Measurements from ENCODE around the gene PTPRN2. TPM values are rescaled to one million over a fixed set of nuclear protein-coding genes. Genes with fewer than 3 reads are reported as not detected.

PTPRN2 gene
- total RNA-seq, 1 experiment from 2014 or later = not detected

GRCh38 chr7:157768198-157768597, 819.4 kb downstream of the PTPRN2 start:
- intact Hi-C loops (cut with micrococcal nuclease; ENCODE audit: unreplicated experiment) = no loop called here
- H2AFZ ChIP-seq = no peak overlapping the region
- TF ChIP-seq EZH2 (IDR thresholded peaks at IDR 0.05; ENCODE audit: low read depth) = no peak
- no peak for TF ChIP-seq CTCF (conservative IDR thresholded peaks at IDR 0.05)
- no peak overlapping the region for H3K4me2 ChIP-seq
- 0 out of 2 replicates have a peak, but pooled peaks cover 6% of the 10 kb centered on the region for H3K9me3 ChIP-seq (ENCODE audit: insufficient read depth, low read depth)
- H3K27ac ChIP-seq = no peak overlapping the region
- H3K9me2 ChIP-seq (ENCODE audit: insufficient read depth) = no peaks in the 10 kb centered on the region
- BruUV-seq (replicated peaks) = no TSS peak
- no peaks in the 10 kb centered on the region for H3K36me3 ChIP-seq (ENCODE audit: low read depth)
- no peaks in the 10 kb centered on the region for H3K79me2 ChIP-seq (ENCODE audit: low read depth)
- no peak for DNase-seq
- no peaks in the 10 kb centered on the region for H3K4me1 ChIP-seq (replicated peaks; ENCODE audit: insufficient read depth)
- H3K27me3 ChIP-seq (ENCODE audit: insufficient read depth, low read depth) = peaks cover 78% of the 10 kb centered on the region
- ChIA-PET POLR2A (ENCODE audit: unreplicated experiment) (no interaction called here), CTCF (no interaction called here)
- H4K20me1 ChIP-seq (ENCODE audit: insufficient read depth) = no peaks in the 10 kb centered on the region
- H3F3A ChIP-seq (ENCODE audit: insufficient read depth, low read depth) = no peaks in the 10 kb centered on the region
- H3K4me3 ChIP-seq = no peak overlapping the region

- POLR2A ChIA-PET (ENCODE audit: unreplicated experiment) = no interaction called here
- H3K27ac ChIP-seq = no peak overlapping the region
- no peak overlapping the region for H3K4me3 ChIP-seq
- no peak overlapping the region for H2AFZ ChIP-seq
- H3K27me3 ChIP-seq (ENCODE audit: insufficient read depth, low read depth) = peaks cover 78% of the 10 kb centered on the region
- TF ChIP-seq EZH2 (IDR thresholded peaks at IDR 0.05; ENCODE audit: low read depth) = no peak
- TF ChIP-seq CTCF (conservative IDR thresholded peaks at IDR 0.05) = no peak
- no peaks in the 10 kb centered on the region for H3K36me3 ChIP-seq (ENCODE audit: low read depth)
- no TSS peak for BruUV-seq (replicated peaks)
- no peak overlapping the region for H3K4me2 ChIP-seq
- DNase-seq = no peak
- no peaks in the 10 kb centered on the region for H3K4me1 ChIP-seq (replicated peaks; ENCODE audit: insufficient read depth)
- CTCF ChIA-PET = no interaction called here
- 0 out of 2 replicates have a peak, but pooled peaks cover 6% of the 10 kb centered on the region for H3K9me3 ChIP-seq (ENCODE audit: insufficient read depth, low read depth)
- no peaks in the 10 kb centered on the region for H3K79me2 ChIP-seq (ENCODE audit: low read depth)
- H3K9me2 ChIP-seq (ENCODE audit: insufficient read depth) = no peaks in the 10 kb centered on the region
- intact Hi-C loops (cut with micrococcal nuclease; ENCODE audit: unreplicated experiment) = no loop called here
- no peaks in the 10 kb centered on the region for H3F3A ChIP-seq (ENCODE audit: insufficient read depth, low read depth)
- no peaks in the 10 kb centered on the region for H4K20me1 ChIP-seq (ENCODE audit: insufficient read depth)
Observed at GRCh38 chr7:157767506-157768197, 820.0 kb downstream of the PTPRN2 start.

- Histone ChIP-seq H3K4me2 (no peak overlapping the region), H3K79me2 (ENCODE audit: low read depth) (no peaks in the 10 kb centered on the region), H3K4me1 (replicated peaks; ENCODE audit: insufficient read depth) (no peaks in the 10 kb centered on the region), H3K36me3 (ENCODE audit: low read depth) (no peaks in the 10 kb centered on the region), H3K9me2 (ENCODE audit: insufficient read depth) (no peaks in the 10 kb centered on the region), H3F3A (ENCODE audit: insufficient read depth, low read depth) (no peaks in the 10 kb centered on the region), H2AFZ (no peak overlapping the region), H3K27me3 (ENCODE audit: insufficient read depth, low read depth) (peaks cover 64% of the 10 kb centered on the region), H3K4me3 (no peak overlapping the region), H3K9me3 (ENCODE audit: insufficient read depth, low read depth) (0 out of 2 replicates have a peak, but pooled peaks cover 3% of the 10 kb centered on the region), H4K20me1 (ENCODE audit: insufficient read depth) (no peaks in the 10 kb centered on the region), H3K27ac (no peak overlapping the region)
- DNase-seq = no peak
- no TSS peak for BruUV-seq (replicated peaks)
- ChIA-PET POLR2A (ENCODE audit: unreplicated experiment) (no interaction called here), CTCF (no interaction called here)
- TF ChIP-seq EZH2 (IDR thresholded peaks at IDR 0.05; ENCODE audit: low read depth) (no peak), CTCF (conservative IDR thresholded peaks at IDR 0.05) (no peak)
- intact Hi-C loops (cut with micrococcal nuclease; ENCODE audit: unreplicated experiment) = no loop called here
Observed at GRCh38 chr7:157766098-157766497, 821.5 kb downstream of the PTPRN2 start.

Data from PC-9 (cell line).